ENCODE results near the gene S100PBP. TPM values are rescaled to one million over a fixed set of nuclear protein-coding genes. Genes with fewer than 3 reads are reported as not detected.

S100PBP gene
- total and polyA plus RNA-seq, 10 of the 15 experiments (the other 5 are each of a cell fraction or from before 2014, with no cell fraction given), result 17.0 to 98.3 (median 40.6) TPM

GRCh38 chr1:32881871-32882850 is 64.7 kb downstream of the S100PBP start:
- CTCF ChIA-PET, result interaction anchor here (0.6 to 1.2 kb wide), 3 partner anchors 10 to 170 kb away, joined by 3 to 4 read pairs (median 3); no protein-coding TSS in a partner anchor
- SMC1A ChIA-PET (ENCODE audit: uncharacterized antibody, unreplicated experiment), result interaction anchor here (0.8 kb wide), 1 partner anchor 23 kb away, joined by 3 read pairs; no protein-coding TSS in a partner anchor
- no peak for TF ChIP-seq TARDBP (IDR thresholded peaks at IDR 0.05; ENCODE audit: borderline replicate concordance)
- no peak for TF ChIP-seq RUNX3 (IDR thresholded peaks at IDR 0.05; ENCODE audit: low read length)
- TF ChIP-seq TBL1XR1 (IDR thresholded peaks at IDR 0.05; ENCODE audit: low read depth, low read length), result no peak
- TF ChIP-seq KLF5 (IDR thresholded peaks at IDR 0.05; ENCODE audit: partially characterized antibody), result no peak
- TF ChIP-seq SUZ12 (IDR thresholded peaks at IDR 0.05; ENCODE audit: unreplicated experiment), result no peak
- no peak for TF ChIP-seq CEBPZ (IDR thresholded peaks at IDR 0.05; ENCODE audit: low read depth, low read length)
- no peak for TF ChIP-seq ZBTB33 (IDR thresholded peaks at IDR 0.05)
- no peak for TF ChIP-seq SUPT20H (IDR thresholded peaks at IDR 0.05; ENCODE audit: borderline replicate concordance, control insufficient read depth, low read depth, low read length)
- no peak for TF ChIP-seq IRF4 (IDR thresholded peaks at IDR 0.05; ENCODE audit: low read depth, low read length)
- no peak for TF ChIP-seq POLR2AphosphoS5 (IDR thresholded peaks at IDR 0.05; ENCODE audit: low read length)
- no peak for TF ChIP-seq SMAD1 (IDR thresholded peaks at IDR 0.05; ENCODE audit: low read depth, partially characterized antibody)
- no peak overlapping the region for H3K4me3 ChIP-seq
- no peaks in the 10 kb centered on the region for H3K79me2 ChIP-seq (ENCODE audit: control insufficient read depth, insufficient read depth, low read length)
- H3K27ac ChIP-seq (ENCODE audit: control insufficient read depth, insufficient read depth), result no peak overlapping the region
- H3K4me2 ChIP-seq (ENCODE audit: control insufficient read depth, insufficient read depth), result no peak overlapping the region
- POLR2A ChIA-PET, result interaction anchor here (1.0 kb wide), 1 partner anchor 60 kb away, joined by 3 read pairs; no protein-coding TSS in a partner anchor
- no TSS peak for BruUV-seq (replicated peaks)
- H3K9me3 ChIP-seq (replicated peaks; ENCODE audit: control insufficient read depth, insufficient read depth, low read length), result no peaks in the 10 kb centered on the region
- H3K36me3 ChIP-seq (ENCODE audit: control insufficient read depth in 2 of 2, insufficient read depth in 2 of 2, low read length in 1 of 2), result no peaks in the 10 kb centered on the region
- WGBS (ENCODE audit: insufficient coverage, insufficient replicate concordance, low lambda C conversion rate, missing lambda C conversion rate), result 33% methylated on average over 22 of the region's 22 CpGs
- H3K4me1 ChIP-seq (ENCODE audit: control insufficient read depth, insufficient read depth, low read length), result no peaks in the 10 kb centered on the region
- RAD21 ChIA-PET (ENCODE audit: unreplicated experiment), result no interaction called here
- FAIRE-seq (no peak), DNase-seq (ENCODE audit: low read depth, low spot score) (no peak), ATAC-seq (no peak)
- H3K27me3 ChIP-seq (replicated peaks in 1 of 2; ENCODE audit: control insufficient read depth in 2 of 2, insufficient read depth in 2 of 2, low read length in 1 of 2), result peaks cover 3 to 5% of the 10 kb centered on the region in 2 experiments; a peak in 3 of 4 replicates
- in situ Hi-C loops (cut with MboI) (no loop called here), intact Hi-C loops (cut with micrococcal nuclease; ENCODE audit: unreplicated experiment) (no loop called here)
- no peak overlapping the region for H3K9ac ChIP-seq (ENCODE audit: control insufficient read depth, insufficient read depth, low read length)
- H4K20me1 ChIP-seq (ENCODE audit: control insufficient read depth, insufficient read depth), result no peaks in the 10 kb centered on the region
- H2AFZ ChIP-seq (ENCODE audit: control insufficient read depth, low read depth, low read length), result no peak overlapping the region

All from GM12878 (cell line).